ENCODE results near the gene LYL1.
A peak's percentile ranks its signal among the peaks of the same experiment; 100 is the strongest.

The LYL1 gene

GRCh38 chr19:13053761-13054625 lies 48.7 kb downstream of the LYL1 start:
- DNase-seq: no peak

- DNase-seq: no peak
These were observed 49.4 kb downstream of the LYL1 start for GRCh38 chr19:13053238-13053637.

- no peak for DNase-seq
These were observed 50.0 kb downstream of the LYL1 start for GRCh38 chr19:13052447-13053175.

- peak; percentile 37 for DNase-seq
These were observed 51.0 kb downstream of the LYL1 start for GRCh38 chr19:13051557-13052165.

- no peak for DNase-seq
These were observed 52.4 kb downstream of the LYL1 start for GRCh38 chr19:13050274-13050673.
